KOPT-K1 (cell line): ENCODE data around the gene TSTD2.

Experiments
- H3K27ac ChIP-seq: fragments of 200-600 bp; sonication (generic); 2 replicates; pipeline ENCODE4 v1.5.1; 2016; ENCODE audit warnings: antibody characterized with exemption, mild to moderate bottlenecking, low read depth, low read length; ENCODE audit not compliant: poor library complexity, severe bottlenecking
- H3K36me3 ChIP-seq: fragments of 200-600 bp; sonication (generic); 2 replicates; pipeline ENCODE4 v1.5.1; 2017; ENCODE audit warnings: antibody characterized with exemption, mild to moderate bottlenecking, low read length, moderate library complexity; ENCODE audit not compliant: insufficient read depth
- H3K9me3 ChIP-seq: fragments of 200-600 bp; sonication (generic); 2 replicates; pipeline ENCODE4 v1.5.1; 2017; ENCODE audit warnings: antibody characterized with exemption, low read length, mild to moderate bottlenecking; ENCODE audit not compliant: insufficient read depth, poor library complexity, severe bottlenecking

Gene TSTD2

GRCh38 chr9:97554566-97555075 lies 78.5 kb downstream of the TSTD2 start:
- Histone ChIP-seq H3K36me3 (no peaks in the 10 kb centered on the region), H3K27ac (no peak overlapping the region), H3K9me3 (peaks cover 9% of the 10 kb centered on the region)

GRCh38 chr9:97553841-97554240 lies 79.3 kb downstream of the TSTD2 start:
- Histone ChIP-seq H3K36me3 (no peaks in the 10 kb centered on the region), H3K27ac (no peak overlapping the region), H3K9me3 (peaks cover 9% of the 10 kb centered on the region)

GRCh38 chr9:97553141-97553540 lies 80.0 kb downstream of the TSTD2 start:
- Histone ChIP-seq H3K9me3 (peaks cover 9% of the 10 kb centered on the region), H3K27ac (no peak overlapping the region), H3K36me3 (no peaks in the 10 kb centered on the region)

- Histone ChIP-seq H3K36me3 (no peaks in the 10 kb centered on the region), H3K27ac (no peak overlapping the region)
Measured at GRCh38 chr9:97551308-97551707, 81.9 kb downstream of the TSTD2 start.

DNA sequence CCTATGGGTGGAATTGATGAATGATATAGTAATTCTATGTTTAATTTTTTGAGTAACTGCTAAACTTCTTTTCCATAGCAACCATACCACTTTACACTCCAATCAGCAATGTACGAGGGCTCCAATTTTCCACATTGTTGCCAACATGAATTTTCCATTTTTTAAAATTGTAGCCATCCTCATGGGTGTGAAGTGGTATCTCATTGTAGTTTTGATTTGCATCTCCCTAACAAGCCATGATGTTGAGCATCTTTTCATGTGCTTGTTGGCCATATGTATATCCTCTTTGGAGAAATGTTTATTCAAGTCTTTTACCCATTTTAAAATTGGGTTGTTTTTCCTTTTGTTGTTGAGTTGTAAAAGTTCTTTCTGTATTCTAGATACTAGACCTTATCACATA lies 82.8 kb downstream of the TSTD2 start:
- Histone ChIP-seq H3K9me3 (peaks cover 9% of the 10 kb centered on the region), H3K27ac (no peak overlapping the region), H3K36me3 (no peaks in the 10 kb centered on the region)

More at GRCh38 chr9:97551308-97551707, 81.9 kb downstream of the TSTD2 start:
- peaks cover 9% of the 10 kb centered on the region for H3K9me3 ChIP-seq
